ENCODE data around the gene PRDM12. TPM values are rescaled to one million over a fixed set of nuclear protein-coding genes. Genes with fewer than 3 reads are reported as not detected.

Gene PRDM12
- total RNA-seq, 4 donors from 2014 or later = 0.21 TPM; not detected in 3

DNA sequence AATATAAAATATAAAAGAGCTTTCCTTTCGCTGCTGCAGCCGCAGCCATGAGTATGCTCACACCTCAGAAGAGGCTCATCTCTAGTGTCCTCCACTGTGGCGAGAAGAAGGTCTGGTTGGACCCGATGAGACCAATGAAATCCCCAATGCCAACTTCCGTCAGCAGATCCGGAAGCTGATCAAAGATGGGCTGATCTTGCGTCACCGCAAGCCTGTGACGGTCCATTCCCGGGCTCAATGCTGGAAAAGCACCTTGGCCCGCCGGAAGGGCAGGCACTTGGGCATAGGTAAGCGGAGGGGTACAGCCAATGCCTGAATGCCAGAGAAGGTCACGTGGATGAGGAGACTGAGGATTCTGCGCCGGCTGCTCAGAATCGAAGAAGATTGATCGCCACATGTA lies 12.6 kb upstream of the PRDM12 start:
- 94% methylated on average over 18 of the region's 18 CpGs for WGBS, 2 donors
- no peak for DNase-seq (ENCODE audit: low spot score in 2 of 2)
- H3K4me3 ChIP-seq (ENCODE audit: low read depth, poor library complexity, severe bottlenecking) = no peak overlapping the region
- TF ChIP-seq, protein P1, sequence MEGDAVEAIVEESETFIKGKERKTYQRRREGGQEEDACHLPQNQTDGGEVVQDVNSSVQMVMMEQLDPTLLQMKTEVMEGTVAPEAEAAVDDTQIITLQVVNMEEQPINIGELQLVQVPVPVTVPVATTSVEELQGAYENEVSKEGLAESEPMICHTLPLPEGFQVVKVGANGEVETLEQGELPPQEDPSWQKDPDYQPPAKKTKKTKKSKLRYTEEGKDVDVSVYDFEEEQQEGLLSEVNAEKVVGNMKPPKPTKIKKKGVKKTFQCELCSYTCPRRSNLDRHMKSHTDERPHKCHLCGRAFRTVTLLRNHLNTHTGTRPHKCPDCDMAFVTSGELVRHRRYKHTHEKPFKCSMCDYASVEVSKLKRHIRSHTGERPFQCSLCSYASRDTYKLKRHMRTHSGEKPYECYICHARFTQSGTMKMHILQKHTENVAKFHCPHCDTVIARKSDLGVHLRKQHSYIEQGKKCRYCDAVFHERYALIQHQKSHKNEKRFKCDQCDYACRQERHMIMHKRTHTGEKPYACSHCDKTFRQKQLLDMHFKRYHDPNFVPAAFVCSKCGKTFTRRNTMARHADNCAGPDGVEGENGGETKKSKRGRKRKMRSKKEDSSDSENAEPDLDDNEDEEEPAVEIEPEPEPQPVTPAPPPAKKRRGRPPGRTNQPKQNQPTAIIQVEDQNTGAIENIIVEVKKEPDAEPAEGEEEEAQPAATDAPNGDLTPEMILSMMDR (IDR thresholded peaks at IDR 0.05) = no peak
- no peak for TF ChIP-seq POLR2A (IDR thresholded peaks at IDR 0.05)
- intact Hi-C loops (cut with DNase I; ENCODE audit: low total_unique reads) = no loop called here

DNA sequence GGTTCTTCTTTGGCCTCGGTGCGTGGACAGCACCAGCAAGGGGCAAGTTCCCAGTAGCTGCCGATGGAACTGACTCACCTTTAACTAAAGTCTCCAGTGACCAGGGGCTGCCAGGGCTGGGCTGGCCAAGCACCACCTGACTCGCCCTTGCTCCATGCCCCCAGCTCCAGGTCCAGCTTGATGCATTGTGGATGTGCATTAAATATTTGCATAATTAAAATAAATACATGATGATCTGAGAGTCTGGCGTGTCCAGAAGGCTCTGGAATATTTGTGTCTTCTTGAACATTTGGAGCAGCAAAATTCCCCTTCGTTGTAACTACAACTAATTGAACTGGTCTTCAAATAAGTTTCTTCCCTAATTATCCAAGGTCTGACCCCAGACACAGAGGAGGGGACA lies 9.5 kb upstream of the PRDM12 start:
- no peak for DNase-seq (ENCODE audit: low spot score in 2 of 2)
- WGBS, 2 donors = 74 to 86% methylated on average over 6 of the region's 6 CpGs
- TF ChIP-seq, protein P1 (IDR thresholded peaks at IDR 0.05) = no peak
- no peak for TF ChIP-seq POLR2A (IDR thresholded peaks at IDR 0.05)
- intact Hi-C loops (cut with DNase I; ENCODE audit: low total_unique reads) = no loop called here
- H3K4me3 ChIP-seq (ENCODE audit: low read depth, poor library complexity, severe bottlenecking) = no peak overlapping the region

DNA sequence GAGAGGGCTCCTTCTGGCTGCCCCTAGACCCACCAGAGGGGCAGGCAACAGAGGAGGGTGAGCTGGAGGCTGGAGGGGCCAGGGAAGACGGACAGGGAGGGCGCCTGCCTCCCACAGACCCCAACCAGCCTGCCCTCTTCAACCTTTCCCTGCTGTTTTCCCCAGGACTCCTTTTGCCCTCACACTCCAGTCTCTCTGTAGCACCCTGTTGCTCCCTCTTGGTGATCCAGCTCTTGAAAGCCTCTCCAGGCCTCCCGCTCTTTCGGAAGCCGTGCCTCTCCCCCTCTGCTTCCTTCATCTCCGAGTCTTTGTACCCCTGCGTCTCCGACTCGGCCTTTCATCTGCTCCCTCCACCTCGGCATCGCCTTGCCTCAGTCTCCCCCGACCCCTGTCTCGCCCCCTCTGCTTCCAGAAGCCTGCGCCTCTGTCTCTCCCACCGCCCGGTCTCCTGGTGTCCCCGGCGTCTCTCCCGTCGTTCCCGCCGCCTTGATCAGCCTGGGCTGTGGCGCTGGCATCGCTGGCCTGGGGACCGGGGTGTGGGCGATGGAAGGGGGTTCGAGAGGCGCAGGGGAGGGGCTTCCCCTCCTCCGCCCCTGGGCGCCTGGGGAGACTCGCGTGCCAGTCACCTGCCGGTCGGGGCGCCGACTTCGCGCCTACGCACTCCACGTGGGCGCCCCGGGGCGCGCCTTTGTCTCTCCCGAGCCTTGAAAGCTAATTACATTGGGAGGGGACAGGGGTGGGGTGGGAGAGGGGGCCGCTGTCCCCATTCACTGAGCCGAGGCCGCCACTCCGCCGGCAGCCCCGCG lies 5.3 kb upstream of the PRDM12 start:
- no peak for TF ChIP-seq POLR2A (IDR thresholded peaks at IDR 0.05)
- TF ChIP-seq, protein P1 (IDR thresholded peaks at IDR 0.05) = no peak
- 17 to 25% methylated on average over 32 to 39 of the region's 52 CpGs for WGBS, 2 donors

DNA sequence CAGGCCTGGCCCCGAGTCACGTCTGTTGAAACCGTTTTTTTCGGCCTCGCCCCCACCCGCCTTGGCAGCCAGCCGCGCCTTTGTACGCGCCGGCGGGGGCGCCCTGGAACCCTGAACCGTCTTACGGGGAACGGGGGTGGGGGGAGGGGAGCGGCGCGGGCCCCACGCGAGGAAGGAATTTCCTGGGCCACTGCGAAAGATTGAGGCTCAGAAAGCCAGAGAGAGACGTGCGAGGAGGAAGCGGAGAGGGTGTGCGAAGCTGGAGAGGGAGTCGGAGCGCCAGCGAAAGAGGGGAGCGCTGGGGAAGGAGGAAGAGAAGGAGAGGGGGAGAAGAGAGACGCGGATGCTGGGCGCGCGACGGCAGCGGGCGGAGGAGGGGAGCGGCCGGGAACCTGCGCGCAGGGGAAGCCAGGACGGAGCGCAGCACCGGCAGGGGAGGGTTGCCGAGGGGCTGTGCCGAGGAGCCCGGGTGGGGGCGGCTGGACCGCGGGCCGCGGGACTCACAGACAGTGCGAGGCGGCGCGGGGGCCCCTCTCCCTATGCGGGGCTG lies 4.6 kb upstream of the PRDM12 start:
- no peak for TF ChIP-seq POLR2A (IDR thresholded peaks at IDR 0.05)
- TF ChIP-seq, protein P1 (IDR thresholded peaks at IDR 0.05) = no peak
- 2% methylated on average over 52 to 55 of the region's 58 CpGs for WGBS, 2 donors
- intact Hi-C loops (cut with DNase I; ENCODE audit: low total_unique reads) = no loop called here
- DNase-seq (ENCODE audit: low spot score in 2 of 2) = no peak
- no peak overlapping the region for H3K4me3 ChIP-seq (ENCODE audit: low read depth, poor library complexity, severe bottlenecking)

More for the DNA sequence above, 5.3 kb upstream of the PRDM12 start:
- no peak for DNase-seq (ENCODE audit: low spot score in 2 of 2)
- H3K4me3 ChIP-seq (ENCODE audit: low read depth, poor library complexity, severe bottlenecking) = no peak overlapping the region
- intact Hi-C loops (cut with DNase I; ENCODE audit: low total_unique reads) = no loop called here

DNA sequence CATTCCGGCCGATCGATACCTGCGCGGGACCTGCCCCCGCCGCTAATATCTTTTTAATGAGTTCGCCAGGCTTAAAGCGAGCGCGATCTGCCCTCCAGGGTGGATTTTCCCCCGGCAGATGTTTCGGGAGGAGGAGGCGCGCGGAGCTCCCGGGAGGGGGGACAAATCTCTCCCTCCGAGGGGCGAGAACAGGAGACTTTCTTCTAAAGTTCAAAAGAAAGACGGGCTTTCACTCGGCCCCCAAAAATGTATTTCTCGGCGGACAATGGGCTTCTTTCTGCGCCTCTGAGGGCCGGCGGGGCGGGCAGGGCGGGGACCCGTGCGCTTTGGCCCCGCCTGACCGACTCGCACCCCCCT lies 4.1 kb upstream of the PRDM12 start:
- intact Hi-C loops (cut with DNase I; ENCODE audit: low total_unique reads) = no loop called here
- WGBS, 2 donors = 0 to 1% methylated on average over 20 to 30 of the region's 33 CpGs
- DNase-seq (ENCODE audit: low spot score in 2 of 2) = no peak

More for the DNA sequence above, 4.1 kb upstream of the PRDM12 start:
- no peak for TF ChIP-seq POLR2A (IDR thresholded peaks at IDR 0.05)
- TF ChIP-seq, protein P1 (IDR thresholded peaks at IDR 0.05) = no peak
- H3K4me3 ChIP-seq (ENCODE audit: low read depth, poor library complexity, severe bottlenecking) = no peak overlapping the region
